DMS53 treated with DMSO at 0.1 percent for 48 hours (cell line): ENCODE results near the gene MCCC1.
"Not testable (repeated sequence)": the region's sequence is repeated elsewhere in the genome, so short reads cannot be mapped to it uniquely, and the experiment has no call there.

Experiments used
- DNase-seq: peaks from one replicate; lab custom pipeline; 2025; ENCODE audit not compliant: unreplicated experiment; lab: John Stamatoyannopoulos, UW

Gene MCCC1

DNA sequence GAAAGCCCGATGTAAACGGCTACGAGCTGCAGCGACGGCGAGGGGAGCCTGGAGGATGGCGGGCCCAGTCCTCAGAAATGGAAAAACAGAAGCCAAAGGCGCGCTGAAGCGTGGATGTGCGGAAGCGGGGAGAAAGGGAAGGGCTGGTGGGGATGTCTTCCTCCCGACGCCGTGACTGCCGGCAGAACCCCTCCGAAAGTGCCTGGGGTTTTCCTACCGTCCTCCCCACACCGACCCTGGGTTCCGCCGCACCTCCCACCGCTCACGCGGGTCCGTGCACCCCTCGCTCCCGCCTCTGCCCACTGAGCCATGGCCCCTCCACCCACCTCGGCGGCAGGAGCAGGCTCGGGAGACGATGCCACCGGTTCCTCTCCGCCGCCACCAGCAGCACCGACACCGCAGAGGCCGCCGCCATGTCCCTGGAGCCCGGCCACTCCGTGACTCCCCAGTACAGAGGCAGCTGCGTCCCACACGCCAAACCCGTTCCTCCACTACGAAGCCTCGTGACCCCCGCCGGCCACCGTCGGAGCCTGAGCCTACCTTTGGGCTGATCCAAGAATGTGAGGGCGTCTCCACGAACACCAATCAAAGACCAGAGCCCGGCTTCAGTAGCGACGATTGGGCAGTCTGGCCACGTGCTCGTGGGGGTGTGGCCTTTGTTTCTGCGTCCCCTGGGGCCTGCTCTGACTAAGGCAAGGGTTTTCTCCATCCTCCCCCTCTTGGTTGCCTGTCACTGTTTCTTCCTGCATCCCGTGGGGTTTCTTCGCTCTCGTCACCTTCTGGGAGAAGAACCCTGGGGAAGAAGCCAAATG lies at the start of gene MCCC1:
Gene MCCC1 (minus strand): TSS at position 471 of the 812 bp plus-strand sequence. CDS start 56 bp downstream, at position 415.
- peak; percentile 95 for DNase-seq

DNA sequence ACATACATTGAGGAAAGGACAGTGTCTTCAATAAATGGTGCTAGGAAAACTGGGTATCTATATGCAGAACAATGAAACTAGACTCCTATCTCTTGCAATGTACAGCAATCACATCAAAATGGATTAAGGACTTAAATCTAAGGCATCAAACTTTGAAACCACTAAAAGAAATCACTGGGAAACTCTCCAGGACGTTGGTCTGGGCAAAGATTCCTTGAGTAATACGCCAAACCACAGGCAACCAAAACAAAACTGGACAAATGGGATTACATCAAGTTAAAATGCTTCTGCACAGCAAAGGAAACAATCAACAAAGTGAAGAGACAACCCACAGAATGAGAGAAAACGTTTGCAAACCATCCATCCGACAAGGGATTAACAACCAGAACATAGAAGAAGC lies 48.8 kb upstream of the MCCC1 start:
- no peak for DNase-seq

- DNase-seq = no peak
Measured at GRCh38 chr3:183144363-183144762, 45.1 kb upstream of the MCCC1 start.

- DNase-seq = no peak
Measured at GRCh38 chr3:183142199-183142598, 42.9 kb upstream of the MCCC1 start.

- DNase-seq = no peak
Measured at GRCh38 chr3:183134844-183135243, 35.5 kb upstream of the MCCC1 start.

DNA sequence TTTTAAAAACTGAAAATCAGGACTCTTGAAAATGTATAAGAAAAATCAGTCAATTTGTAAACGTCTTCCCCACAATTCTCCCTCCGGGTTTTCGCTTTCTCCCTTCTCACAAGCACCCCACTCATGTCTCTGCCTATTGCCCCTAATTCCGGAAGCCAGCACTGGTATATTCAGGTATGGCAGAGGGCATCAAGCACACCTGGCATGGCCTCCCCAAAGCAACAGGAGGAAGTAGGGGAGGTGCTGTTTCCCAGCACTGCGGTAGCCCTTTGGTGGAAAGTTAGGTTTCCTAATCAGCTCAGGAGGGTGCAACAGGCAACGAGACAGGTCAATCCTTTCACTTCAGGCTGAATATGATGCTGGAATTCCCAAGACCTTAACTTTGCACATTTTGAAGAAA lies 33.1 kb upstream of the MCCC1 start:
- DNase-seq = no peak

- no peak for DNase-seq
Measured at GRCh38 chr3:183131735-183132134, 32.4 kb upstream of the MCCC1 start.

GRCh38 chr3:183131186-183131725 lies 32.0 kb upstream of the MCCC1 start:
- no peak for DNase-seq

- DNase-seq = no peak
Measured at GRCh38 chr3:183129243-183129642, 29.9 kb upstream of the MCCC1 start.

- DNase-seq = peak; percentile 46
Measured at GRCh38 chr3:183128709-183129108, 29.4 kb upstream of the MCCC1 start.

DNA sequence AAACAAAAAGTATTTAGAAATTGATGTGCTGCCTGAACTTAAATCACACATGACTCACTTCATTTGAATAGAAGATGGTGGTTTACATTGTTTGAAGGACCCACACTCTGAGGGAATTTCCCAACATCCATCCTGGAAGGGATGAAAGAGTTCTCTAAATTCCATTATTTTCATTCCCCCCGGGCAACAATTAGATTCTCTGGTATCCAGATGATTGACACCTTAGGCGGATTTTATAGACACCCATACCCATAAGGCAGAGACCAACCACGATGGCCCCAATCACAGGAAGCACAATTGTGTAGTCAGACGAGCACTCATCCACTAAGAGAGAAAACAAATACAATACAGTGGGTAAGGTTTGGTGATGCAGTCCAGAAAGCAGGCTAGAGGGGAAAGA lies 24.6 kb upstream of the MCCC1 start:
- no peak for DNase-seq

DNA sequence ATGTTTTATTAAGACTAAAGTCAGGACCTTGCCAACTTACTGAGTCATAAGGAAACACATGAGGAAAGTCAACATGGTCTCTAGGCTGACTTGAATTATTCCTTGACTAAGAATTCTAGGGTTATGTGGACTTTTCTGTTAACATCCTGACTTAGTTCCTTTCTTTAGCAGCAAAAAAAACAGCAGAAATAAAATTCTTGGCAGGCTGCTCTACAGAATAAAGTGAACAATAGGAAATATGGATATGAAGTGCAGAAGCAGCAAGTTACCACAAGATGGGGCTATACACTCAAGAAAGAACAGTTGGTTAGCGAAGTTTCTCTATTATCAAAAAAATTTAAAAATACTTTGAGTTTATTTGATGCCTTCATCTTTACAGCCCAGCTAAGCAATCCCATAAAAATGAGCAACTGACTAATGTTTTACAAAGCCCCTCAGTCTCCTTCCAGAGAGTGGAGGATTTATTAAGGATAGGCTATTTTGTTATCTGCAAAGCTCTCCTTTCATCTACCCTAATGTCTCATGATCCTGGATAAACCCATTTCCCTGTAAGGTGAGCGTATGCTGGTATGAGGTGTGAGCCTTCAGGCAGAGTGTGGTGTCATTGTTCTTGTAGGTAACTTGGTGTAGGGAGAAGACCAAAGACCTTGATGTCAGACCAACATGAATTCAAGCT lies 23.1 kb upstream of the MCCC1 start:
- peak; percentile 57 for DNase-seq

DNA sequence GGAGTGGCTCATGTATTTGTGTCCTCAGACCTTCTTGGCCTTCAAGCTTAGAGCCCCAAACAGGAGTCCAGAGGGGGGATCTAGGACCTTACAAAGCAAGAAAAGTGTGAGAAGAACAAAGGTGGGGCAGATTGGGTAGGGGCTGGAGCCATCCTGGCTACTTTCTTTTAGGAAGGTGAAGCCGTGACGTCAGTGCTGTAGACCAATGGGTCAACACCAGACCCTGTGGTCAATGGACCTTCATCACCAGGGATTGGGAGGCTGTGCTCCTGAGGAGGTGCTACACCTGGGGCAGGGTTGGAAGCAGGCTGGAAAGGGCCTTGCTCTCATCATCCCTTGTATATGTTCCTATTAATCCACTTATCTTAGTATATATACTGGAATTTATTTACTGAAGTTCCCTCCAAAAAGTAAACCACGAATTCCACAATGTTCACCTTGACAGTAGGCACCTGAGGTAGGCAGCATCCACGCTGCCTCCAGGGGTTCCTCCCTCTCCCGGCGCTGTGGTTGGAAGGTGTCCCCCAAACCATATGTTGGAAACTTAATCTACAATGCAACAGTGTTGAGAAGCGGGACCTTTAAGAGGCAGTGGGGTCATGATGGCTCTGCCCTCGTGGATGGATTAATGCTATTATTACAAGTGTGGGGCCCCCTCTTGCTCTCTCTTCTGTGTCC lies 21.4 kb upstream of the MCCC1 start:
- DNase-seq = no peak

DNA sequence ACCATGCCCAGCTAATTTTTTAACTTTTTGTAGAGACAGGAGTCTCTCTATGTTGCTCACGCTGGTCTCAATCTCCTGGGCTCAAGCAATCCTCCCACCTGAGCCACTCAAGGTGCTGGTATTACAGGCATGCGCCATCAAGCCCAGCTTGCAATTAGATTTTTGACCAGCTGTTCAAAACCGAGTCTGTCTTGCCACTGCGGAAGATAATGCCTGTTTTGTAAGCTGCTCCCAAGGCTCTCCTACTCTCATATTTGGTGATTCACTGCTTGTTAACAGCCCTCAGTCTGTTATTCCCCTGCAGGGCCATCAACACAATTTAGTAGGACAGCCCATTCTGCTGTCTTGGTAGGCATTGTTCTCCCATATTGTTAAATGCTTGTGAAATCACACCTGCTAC lies 17.8 kb upstream of the MCCC1 start:
- no peak for DNase-seq

GRCh38 chr3:183116025-183116614 lies 16.8 kb upstream of the MCCC1 start:
- DNase-seq = peak; percentile 90

- DNase-seq = no peak
Measured at GRCh38 chr3:183114384-183115178, 15.3 kb upstream of the MCCC1 start.

GRCh38 chr3:183109847-183110246 lies 10.6 kb upstream of the MCCC1 start:
- DNase-seq = not testable (repeated sequence)

GRCh38 chr3:183108470-183108869 lies 9.2 kb upstream of the MCCC1 start:
- DNase-seq = no peak

DNA sequence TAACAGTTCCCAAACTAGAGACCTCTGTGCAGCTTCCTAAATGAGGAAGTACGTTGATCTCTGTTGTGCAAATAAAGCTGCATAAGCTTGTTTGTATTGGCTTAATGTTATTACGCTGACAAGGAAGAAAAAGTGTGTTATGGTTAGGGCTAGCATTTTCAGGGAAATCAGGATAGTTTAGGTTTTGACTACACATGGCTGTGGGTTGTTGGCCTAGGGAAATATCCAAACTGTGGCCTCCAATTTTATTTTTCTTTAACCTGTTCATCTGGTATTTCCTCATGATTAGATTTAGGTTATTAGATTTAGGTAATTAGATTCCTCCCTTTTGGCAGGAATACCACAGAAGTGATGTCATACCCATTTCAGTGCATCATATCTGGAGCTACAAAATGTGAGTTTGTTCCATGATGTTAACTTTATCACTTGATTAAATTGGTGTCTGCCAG lies 8.7 kb upstream of the MCCC1 start:
- peak; percentile 69 for DNase-seq

GRCh38 chr3:183107372-183107771 lies 8.1 kb upstream of the MCCC1 start:
- DNase-seq = not testable (repeated sequence)
